GM19240 (cell line): ENCODE results near the gene NEK10.

ENCODE experiments used
- DNase-seq: peaks from one replicate; pipeline ENCODE4 v3.0.0; 2011; ENCODE audit warnings: low spot score; ENCODE audit not compliant: insufficient read length

NEK10 gene

GRCh38 chr3:27239951-27240350 is 129.2 kb downstream of the NEK10 start:
- no peak for DNase-seq

DNA sequence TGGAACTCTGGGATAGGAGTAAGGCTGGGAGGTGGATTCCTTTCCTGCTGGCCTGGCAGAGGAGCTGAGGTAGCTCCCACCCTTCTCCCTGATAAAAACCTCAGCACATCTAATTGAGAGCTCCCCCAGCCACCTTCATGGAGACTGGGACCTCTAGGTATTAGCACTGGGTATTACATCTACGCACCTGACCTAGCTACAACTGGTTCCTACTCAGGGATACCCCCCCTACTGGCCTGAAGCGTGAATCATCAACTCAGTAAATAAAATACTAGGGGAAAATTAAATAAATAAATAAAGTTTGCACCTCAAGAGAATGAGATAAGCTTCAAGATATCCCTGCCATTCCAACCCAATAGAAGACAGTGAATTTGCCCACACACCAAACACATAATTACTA is 140.4 kb downstream of the NEK10 start:
- no peak for DNase-seq

GRCh38 chr3:27224197-27224596 is 145.0 kb downstream of the NEK10 start:
- no peak for DNase-seq

GRCh38 chr3:27221264-27221932 is 147.8 kb downstream of the NEK10 start:
- no peak for DNase-seq

GRCh38 chr3:27220166-27220565 is 149.0 kb downstream of the NEK10 start:
- DNase-seq: no peak

DNA sequence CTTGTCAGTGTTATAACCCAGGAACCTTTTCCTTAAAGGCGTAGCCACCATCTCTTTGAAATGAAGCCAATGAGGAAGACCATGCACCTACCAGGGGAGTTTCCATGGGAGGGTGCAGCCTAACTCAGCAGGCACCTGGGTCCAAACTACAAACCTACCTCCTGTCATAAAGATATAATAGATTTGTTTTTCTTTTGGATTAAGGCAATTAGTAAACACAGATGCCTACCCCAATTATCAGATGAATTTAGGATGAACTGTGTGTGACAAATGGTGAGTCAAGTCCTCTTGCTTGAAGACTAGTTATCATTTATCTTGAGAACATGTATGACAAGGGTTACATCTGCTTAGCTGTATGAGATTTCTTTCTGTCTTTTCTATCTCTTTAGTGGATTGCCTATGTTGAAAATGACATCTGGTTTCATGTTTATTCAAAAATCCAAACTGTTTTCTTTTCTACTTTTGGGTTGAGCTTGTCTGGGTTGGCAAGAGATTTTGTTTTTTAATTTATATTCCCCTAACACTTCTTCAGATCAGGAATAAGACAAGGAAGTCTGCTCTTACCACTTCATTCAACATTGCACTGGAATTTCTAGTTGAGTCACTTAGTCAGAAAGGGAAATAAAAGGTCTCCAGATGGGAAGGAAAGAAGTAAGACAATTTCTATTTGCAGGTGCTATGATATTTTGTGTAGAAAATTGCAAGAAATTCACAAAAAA is 149.9 kb downstream of the NEK10 start:
- no peak for DNase-seq

DNA sequence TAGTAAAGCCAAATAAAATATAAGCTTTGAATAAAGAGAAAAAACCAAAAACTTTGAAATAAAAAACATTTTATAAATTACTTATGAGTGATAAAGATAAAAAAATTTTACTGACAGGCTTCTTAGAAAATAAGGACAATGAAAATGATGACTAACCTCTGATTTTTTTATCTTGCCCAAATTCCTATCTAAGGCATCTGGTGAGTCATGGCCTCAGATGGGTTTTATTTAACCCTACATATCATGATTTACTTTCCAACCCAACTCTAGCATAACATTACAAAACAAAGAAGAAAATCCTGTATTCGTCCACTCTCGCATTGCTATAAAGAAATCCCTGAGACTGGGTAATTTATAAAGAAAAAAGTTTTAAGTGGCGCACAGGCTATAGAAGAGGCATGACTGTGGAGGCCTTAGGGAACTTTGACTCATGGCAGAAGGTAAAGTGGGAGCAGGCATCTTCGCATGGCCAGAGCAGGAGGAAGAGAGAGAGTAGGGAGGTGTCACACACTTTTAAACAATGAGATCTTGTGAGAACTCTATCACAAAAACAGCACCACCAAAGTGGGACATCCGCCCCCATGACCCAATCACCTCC is 152.1 kb downstream of the NEK10 start:
- DNase-seq: no peak

DNA sequence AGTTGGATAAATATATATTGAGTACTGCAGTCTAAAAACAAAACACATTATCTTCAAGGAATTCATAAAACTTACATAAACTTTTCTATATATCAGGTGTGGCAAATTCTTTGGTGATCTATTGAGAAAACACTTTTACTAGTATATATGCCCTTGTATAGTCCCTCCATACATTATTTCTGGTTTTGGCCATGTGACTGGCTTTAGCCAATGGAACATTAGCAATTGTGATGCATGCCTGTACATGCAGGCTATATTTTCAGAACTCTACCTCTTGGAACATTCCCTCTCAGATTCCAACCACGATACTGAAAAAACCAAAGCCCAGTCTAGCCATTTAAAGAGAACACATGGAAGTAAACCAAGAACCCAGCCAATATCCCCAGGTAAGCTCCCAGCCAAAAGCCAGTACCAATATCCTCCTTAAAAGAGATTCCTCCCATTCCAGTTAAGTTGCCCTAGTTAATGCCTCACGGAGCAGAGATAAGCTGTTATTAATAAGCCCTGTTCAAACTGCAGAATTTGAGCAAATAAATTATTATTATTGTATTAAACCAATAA is 152.8 kb downstream of the NEK10 start:
- no peak for DNase-seq

GRCh38 chr3:27213450-27213849 is 155.7 kb downstream of the NEK10 start:
- no peak for DNase-seq

GRCh38 chr3:27209617-27210264 is 159.4 kb downstream of the NEK10 start:
- DNase-seq: no peak

DNA sequence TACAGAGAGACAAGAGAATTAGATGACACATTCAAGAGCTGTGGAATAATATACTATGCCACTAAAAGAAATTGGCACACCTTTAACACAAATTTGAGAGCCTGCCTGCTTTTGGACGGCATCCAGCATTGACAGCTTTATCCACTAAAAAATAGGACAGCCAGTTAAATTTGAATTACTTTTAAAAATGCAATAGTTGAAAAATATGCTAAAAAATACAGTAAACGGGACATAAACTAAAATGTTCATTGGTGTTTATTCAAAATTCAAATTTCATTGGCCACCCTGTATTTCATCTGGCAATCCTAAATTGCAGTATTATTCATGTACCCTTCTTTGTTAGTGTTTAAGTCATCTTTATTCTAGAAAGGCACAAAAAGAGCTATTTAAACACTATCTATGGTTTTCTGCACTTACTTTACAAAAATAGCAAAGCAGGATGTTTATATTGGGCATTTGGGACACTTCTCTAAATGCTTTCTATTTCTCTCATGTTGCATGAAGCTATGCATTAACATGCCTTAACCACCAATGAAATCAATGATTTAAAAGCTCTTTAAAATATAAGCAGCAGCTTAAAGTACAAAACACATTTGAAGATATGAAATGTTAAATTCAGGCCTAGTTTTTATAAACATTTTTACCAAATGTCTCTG is 160.1 kb downstream of the NEK10 start:
- no peak for DNase-seq

DNA sequence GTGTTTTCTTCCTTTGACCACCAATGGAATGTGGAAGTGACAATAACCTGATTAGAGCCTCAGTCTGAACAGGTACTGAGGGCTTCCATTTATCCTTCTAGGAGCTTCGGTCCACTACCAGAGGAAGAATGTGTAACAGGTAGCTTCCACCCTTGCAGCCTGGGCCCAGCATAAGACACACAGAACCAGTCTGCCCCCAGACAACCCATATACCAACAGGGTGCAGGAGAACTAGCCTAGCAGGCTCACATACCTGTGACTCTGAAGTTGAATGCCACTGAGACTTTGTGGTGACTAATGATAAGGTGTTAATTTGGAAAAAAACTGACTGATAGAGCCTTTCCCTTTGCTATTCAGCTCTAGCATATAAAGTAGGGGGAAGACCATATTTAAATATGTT is 166.2 kb downstream of the NEK10 start:
- DNase-seq: no peak

DNA sequence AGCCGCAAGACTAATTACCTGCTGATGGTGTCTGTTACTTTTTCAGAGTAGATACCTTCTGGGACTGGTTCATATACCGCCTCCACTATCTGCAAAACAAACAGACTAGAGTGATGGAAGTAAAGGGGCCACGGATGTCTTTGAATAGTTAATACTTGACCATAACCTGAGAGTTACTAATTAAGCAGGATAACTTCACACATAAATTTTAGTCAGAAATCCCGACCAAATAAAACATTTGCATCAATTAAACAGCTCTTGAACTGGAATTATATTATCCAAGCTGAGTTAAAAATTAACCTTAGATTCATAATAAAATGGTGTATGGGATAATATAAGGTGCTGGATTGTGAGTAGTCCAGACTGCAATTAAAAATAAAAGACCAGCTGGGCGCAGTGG is 167.7 kb downstream of the NEK10 start:
- DNase-seq: no peak

GRCh38 chr3:27200721-27201489 is 168.3 kb downstream of the NEK10 start:
- no peak for DNase-seq

DNA sequence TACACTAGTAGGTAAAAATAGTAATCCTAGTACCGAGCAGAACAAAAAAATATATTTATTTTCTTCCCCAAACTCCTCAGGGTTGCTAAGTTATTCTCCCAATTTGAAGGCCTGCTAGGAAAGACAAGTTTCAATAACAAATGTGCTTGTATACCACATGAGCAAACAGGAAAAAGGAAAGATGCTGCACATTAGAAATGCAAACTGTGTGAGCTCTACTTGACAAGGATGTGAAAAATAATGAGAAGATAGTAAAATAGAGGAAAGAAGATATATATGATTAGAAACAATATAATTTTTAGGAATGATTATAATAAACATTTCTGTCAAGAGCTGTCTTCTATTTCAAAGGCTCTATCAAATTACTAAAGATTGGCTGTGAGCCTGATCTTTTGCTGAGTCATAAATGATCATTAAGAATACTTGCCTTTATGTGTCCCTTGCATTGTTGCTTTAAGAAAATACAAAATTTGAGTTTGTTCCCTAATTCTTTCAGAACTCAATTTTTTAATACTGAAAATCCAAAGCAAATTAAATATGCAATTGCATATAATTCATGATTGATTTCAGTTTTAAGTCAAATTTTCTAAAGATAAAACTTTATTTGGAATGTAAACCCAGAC is 174.2 kb downstream of the NEK10 start:
- DNase-seq: no peak

GRCh38 chr3:27193056-27193455 is 176.1 kb downstream of the NEK10 start:
- DNase-seq: no peak

GRCh38 chr3:27186013-27186412 is 183.2 kb downstream of the NEK10 start:
- DNase-seq: no peak

DNA sequence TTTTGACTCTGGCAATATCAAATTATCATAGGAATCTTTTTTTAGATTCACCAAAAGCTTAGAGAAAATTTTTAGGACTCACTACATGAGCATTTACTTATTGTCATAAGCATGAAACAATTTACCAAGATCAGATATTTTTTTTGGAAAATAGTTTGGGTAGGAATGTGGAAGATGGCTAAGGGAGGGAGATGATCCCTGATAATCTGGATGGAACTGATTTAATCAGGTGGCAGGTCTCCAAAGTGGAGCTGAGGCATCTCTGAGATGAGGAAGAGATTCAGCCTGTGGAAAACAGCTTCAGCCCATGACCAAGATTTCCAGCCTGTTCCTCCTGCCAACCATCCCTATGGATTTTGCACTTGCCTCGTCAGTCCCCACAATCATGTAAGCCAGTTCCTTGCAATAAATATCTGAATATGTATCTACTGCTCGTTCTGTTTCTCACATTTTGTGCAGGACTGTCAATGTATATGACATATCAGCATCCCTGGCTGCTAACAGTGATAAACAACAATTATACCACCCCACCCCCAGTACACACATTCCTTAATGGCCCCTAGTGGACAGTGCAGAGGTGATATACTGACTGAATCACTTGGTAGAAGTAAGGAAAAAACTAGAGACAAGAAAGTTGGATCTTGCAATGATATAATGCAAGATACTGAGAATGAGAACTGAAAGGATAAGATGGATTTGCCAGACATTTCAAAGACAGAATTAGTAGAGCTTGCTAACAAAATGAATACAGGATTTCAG is 183.8 kb downstream of the NEK10 start:
- DNase-seq: no peak

DNA sequence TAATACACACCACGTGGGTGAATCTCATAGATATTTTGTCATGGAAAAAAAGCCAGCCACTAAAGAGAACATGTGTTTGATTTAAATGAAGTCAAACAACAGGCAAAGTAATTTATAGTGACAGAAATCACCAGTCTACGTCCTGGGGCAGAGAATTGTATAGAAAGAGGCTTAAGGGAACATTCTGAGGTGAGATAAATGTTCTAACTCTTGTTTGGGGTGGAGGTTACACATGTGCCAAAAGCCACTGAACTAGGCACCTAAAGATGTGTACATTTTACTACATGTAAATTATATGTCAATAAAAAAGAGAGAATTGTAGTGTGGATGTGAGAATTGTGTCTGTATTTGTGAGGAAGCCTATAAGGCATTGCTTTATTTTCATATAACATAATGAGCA is 184.9 kb downstream of the NEK10 start:
- no peak for DNase-seq

GRCh38 chr3:27176256-27176655 is 192.9 kb downstream of the NEK10 start:
- no peak for DNase-seq
